ENCODE data around the gene LRMDA. TPM values are rescaled to one million over a fixed set of nuclear protein-coding genes. Genes with fewer than 3 reads are reported as not detected.

LRMDA gene
- total and polyA plus RNA-seq, 2 of the 8 experiments (the other 6 are each of a cell fraction or from before 2014, with no cell fraction given): 0.86 to 2.8 TPM

GRCh38 chr10:75408911-75409885 is 22.2 kb upstream of the LRMDA start:
- Histone ChIP-seq H2AK5ac (ENCODE audit: low read depth, low read length) (no peak overlapping the region), H3K4me1 (replicated peaks in 1 of 4; ENCODE audit: control insufficient read depth in 3 of 4, insufficient read depth in 4 of 4, low read length in 3 of 4) (peaks cover 8 to 23% (median 13%) of the 10 kb centered on the region in 4 experiments), H4K20me1 (replicated peaks in 1 of 2; ENCODE audit: control insufficient read depth in 1 of 2, insufficient read depth in 2 of 2, low read length in 2 of 2) (peaks cover 18 to 21% of the 10 kb centered on the region in 2 experiments), H3K14ac (ENCODE audit: insufficient read length) (no peak overlapping the region), H3K4ac (replicated peaks; ENCODE audit: insufficient read length, low read depth, low read length) (no peak overlapping the region), H3K27me3 (replicated peaks in 1 of 4; ENCODE audit: control insufficient read depth in 3 of 4, extremely low read depth in 1 of 4, insufficient read depth in 3 of 4, low read length in 3 of 4) (peaks cover 77 to 99% (median 95%) of the 10 kb centered on the region in 4 experiments), H2AFZ (ENCODE audit: low read length) (peak overlapping the region; percentile 70; the same call in 1 of the 2 replicates), H3K27ac (ENCODE audit: low read depth, low read length) (no peak overlapping the region), H2BK12ac (ENCODE audit: low read depth, low read length) (0 out of 2 replicates have a peak overlapping the region, but pooled peaks have one; percentile 9), H3K23me2 (ENCODE audit: low read depth, low read length) (peaks cover 7% of the 10 kb centered on the region; the same call in 1 of the 2 replicates), H3K9me3 (ENCODE audit: insufficient read depth in 2 of 2, low read depth in 1 of 2, low read length in 1 of 2) (no peaks in the 10 kb centered on the region; a peak in 1 of 4 replicates), H4K5ac (ENCODE audit: insufficient read length, low read depth, low read length) (no peak overlapping the region), H2BK20ac (ENCODE audit: low read length) (no peak overlapping the region), H3K9ac (replicated peaks in 1 of 4; ENCODE audit: extremely low read depth in 1 of 4, low read depth in 3 of 4, low read length in 3 of 4) (no peak overlapping the region; a peak in 1 of 7 replicates), H3K36me3 (ENCODE audit: control insufficient read depth in 2 of 4, insufficient read depth in 4 of 4, low read length in 3 of 4) (peaks cover 0 to 10% (median 0%) of the 10 kb centered on the region in 4 experiments; a peak in 1 of 8 replicates), H3K79me2 (ENCODE audit: control insufficient read depth in 1 of 2, insufficient read depth in 2 of 2, low read length in 2 of 2) (no peaks in the 10 kb centered on the region), H2BK120ac (replicated peaks; ENCODE audit: low read depth, low read length) (no peak overlapping the region), H3K18ac (ENCODE audit: extremely low read depth, low read length) (no peak overlapping the region; the same call in 1 of the 2 replicates), H3K4me2 (ENCODE audit: insufficient read depth in 1 of 2, low read depth in 2 of 2, low read length in 2 of 2) (peak overlapping the region; percentile 82 to 92), H3K79me1 (ENCODE audit: low read depth, low read length) (no peaks in the 10 kb centered on the region), H4K8ac (ENCODE audit: extremely low read depth, insufficient read depth, low read length) (no peak overlapping the region; the same call in 1 of the 2 replicates), H2BK5ac (ENCODE audit: low read depth, low read length) (no peak overlapping the region), H3K4me3 (ENCODE audit: extremely low read depth in 1 of 4, insufficient read depth in 2 of 4, low read depth in 3 of 4, low read length in 4 of 4) (peak overlapping the region; percentile 67 to 82 (median 72)), H2BK15ac (ENCODE audit: low read length) (no peak overlapping the region), H3K23ac (ENCODE audit: insufficient read length) (no peak overlapping the region), H3K56ac (replicated peaks; ENCODE audit: insufficient read length, low read depth, low read length) (no peak overlapping the region), H4K91ac (replicated peaks; ENCODE audit: insufficient read length, low read length) (no peak overlapping the region)
- CTCF ChIA-PET (ENCODE audit: partially characterized antibody): interaction anchor here (0.6 to 2.1 kb wide), 3 partner anchors 10 to 291 kb away, joined by 3 to 7 read pairs (median 3); no protein-coding TSS in a partner anchor
- no peak for FAIRE-seq
- POLR2A ChIA-PET (ENCODE audit: partially characterized antibody): interaction anchor here (1.1 to 1.4 kb wide), 2 partner anchors 10 to 13 kb away, joined by 4 read pairs; no protein-coding TSS in a partner anchor
- 1% methylated on average over 23 of the region's 76 CpGs; no CpG with 5 or more reads in 1 of the 2 experiments for WGBS, 2 experiments (ENCODE audit: extremely low coverage in 1 of 2, insufficient coverage in 1 of 2, insufficient read length in 1 of 2, insufficient replicate concordance in 2 of 2, low coverage in 1 of 2, low lambda C conversion rate in 2 of 2, missing lambda C conversion rate in 1 of 2)
- peak in 1 of 2 experiments; percentile 86 for DNase-seq (ENCODE audit: low read depth in 1 of 2, low spot score in 2 of 2)
- TF ChIP-seq JUN (IDR thresholded peaks at IDR 0.05; ENCODE audit: low read depth, low read length) (no peak), KDM4A (IDR thresholded peaks at IDR 0.05; ENCODE audit: low read depth, low read length, severe bottlenecking) (peak; percentile 94), SP1 (IDR thresholded peaks at IDR 0.05; ENCODE audit: low read depth, low read length) (no peak), E2F6 (IDR thresholded peaks at IDR 0.05) (peak; percentile 76), RAD21 (IDR thresholded peaks at IDR 0.05 in 1 of 2, conservative IDR thresholded peaks at IDR 0.05 in 1 of 2; ENCODE audit: low read depth in 2 of 2, low read length in 2 of 2) (peak in 1 of 2 experiments; percentile 32; a peak in 1 of 4 replicates), BCL11A (IDR thresholded peaks at IDR 0.05; ENCODE audit: low read depth in 2 of 2, low read length in 2 of 2) (no peak), MAX (IDR thresholded peaks at IDR 0.05) (peak; percentile 88), BRCA1 (IDR thresholded peaks at IDR 0.05; ENCODE audit: low read depth, low read length) (no peak; the same call in 1 of the 2 replicates)
